Astrocyte (in vitro differentiated cells and primary cell): ENCODE measurements around the gene NABP2.

ENCODE experiments used
- EZH2 ChIP-seq: IDR thresholded peaks from 2 replicates; pipeline ENCODE4 v1.6.1; 2012; ENCODE audit warnings: mild to moderate bottlenecking, low read length, inconsistent platforms; ENCODE audit not compliant: insufficient read depth
- TF ChIP-seq, protein P1 (sequence below): IDR thresholded peaks from 2 replicates; pipeline ENCODE4 v1.5.1; 2011; ENCODE audit warnings: low read depth, mild to moderate bottlenecking, inconsistent platforms, low read length, moderate library complexity; ENCODE audit not compliant: insufficient read depth

DNA sequence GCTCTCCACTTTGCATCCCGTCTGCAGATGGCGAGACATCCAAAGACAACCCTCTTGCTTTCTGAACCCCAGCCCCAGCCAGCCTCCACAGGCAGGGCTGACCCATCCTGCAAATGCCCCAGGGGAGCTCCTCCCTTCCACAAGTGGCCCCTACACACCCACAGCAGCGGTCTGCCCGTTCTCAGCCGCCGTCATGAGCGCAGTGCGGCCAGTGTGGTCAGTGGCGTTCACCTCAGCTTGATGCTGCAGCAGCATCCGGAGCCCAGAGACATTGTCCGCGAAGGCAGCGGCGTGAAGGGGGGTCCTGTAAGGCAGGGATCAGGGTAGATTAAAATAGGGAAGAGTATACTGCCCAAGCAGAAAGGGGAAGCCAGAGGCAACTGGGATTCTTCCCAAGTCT is 20.4 kb downstream of the NABP2 start:
- TF ChIP-seq, protein P1, sequence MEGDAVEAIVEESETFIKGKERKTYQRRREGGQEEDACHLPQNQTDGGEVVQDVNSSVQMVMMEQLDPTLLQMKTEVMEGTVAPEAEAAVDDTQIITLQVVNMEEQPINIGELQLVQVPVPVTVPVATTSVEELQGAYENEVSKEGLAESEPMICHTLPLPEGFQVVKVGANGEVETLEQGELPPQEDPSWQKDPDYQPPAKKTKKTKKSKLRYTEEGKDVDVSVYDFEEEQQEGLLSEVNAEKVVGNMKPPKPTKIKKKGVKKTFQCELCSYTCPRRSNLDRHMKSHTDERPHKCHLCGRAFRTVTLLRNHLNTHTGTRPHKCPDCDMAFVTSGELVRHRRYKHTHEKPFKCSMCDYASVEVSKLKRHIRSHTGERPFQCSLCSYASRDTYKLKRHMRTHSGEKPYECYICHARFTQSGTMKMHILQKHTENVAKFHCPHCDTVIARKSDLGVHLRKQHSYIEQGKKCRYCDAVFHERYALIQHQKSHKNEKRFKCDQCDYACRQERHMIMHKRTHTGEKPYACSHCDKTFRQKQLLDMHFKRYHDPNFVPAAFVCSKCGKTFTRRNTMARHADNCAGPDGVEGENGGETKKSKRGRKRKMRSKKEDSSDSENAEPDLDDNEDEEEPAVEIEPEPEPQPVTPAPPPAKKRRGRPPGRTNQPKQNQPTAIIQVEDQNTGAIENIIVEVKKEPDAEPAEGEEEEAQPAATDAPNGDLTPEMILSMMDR: no peak
- no peak for TF ChIP-seq EZH2
